CD14-positive monocyte (primary cell): ENCODE data around the gene RNF215. TPM values are rescaled to one million over a fixed set of nuclear protein-coding genes. Genes with fewer than 3 reads are reported as not detected.

Experiments
- DNase-seq, 3 donors: peaks; one replicate each; pipeline ENCODE4 v3.0.0-alpha.2; 2011 to 2022
- H2AFZ ChIP-seq: 2 replicates; pipeline ENCODE4 v1.6.0; 2012; ENCODE audit warnings: mild to moderate bottlenecking, low read depth, low read length, inconsistent platforms; ENCODE audit not compliant: insufficient read depth, poor library complexity, severe bottlenecking
- H3K27ac ChIP-seq, 2 donors: 1 replicate in 1 of 2; 2 replicates in 1 of 2; pipeline ENCODE4 v1.5.1; 2012 to 2013; ENCODE audit warnings: low read length in 2 of 2, control low read depth in 1 of 2, inconsistent platforms in 1 of 2, low read depth in 1 of 2, mild to moderate bottlenecking in 1 of 2
- H3K27me3 ChIP-seq, 2 donors: one replicate each; pipeline versions ENCODE4 v1.6.0 to v1.6.1; 2011 to 2013; ENCODE audit warnings: low read length in 2 of 2; ENCODE audit not compliant: control insufficient read depth in 2 of 2, insufficient read depth in 2 of 2
- H3K36me3 ChIP-seq, 2 donors: replicated peaks in 1 of 2; 1 replicate in 1 of 2; 2 replicates in 1 of 2; pipeline versions ENCODE4 v1.5.1 to v1.6.1; 2012 to 2013; ENCODE audit warnings: low read length in 2 of 2, control low read depth in 1 of 2, inconsistent platforms in 1 of 2, mild to moderate bottlenecking in 1 of 2; ENCODE audit not compliant: insufficient read depth in 2 of 2, control insufficient read depth in 1 of 2
- H3K4me1 ChIP-seq, 2 donors: 1 replicate in 1 of 2; 2 replicates in 1 of 2; pipeline versions ENCODE4 v1.5.1 to v1.6.1; 2012 to 2013; ENCODE audit warnings: low read length in 2 of 2, control low read depth in 1 of 2, inconsistent platforms in 1 of 2, mild to moderate bottlenecking in 1 of 2, moderate library complexity in 1 of 2; ENCODE audit not compliant: insufficient read depth in 2 of 2, control insufficient read depth in 1 of 2
- H3K4me2 ChIP-seq: replicated peaks from 2 replicates; pipeline ENCODE3; 2012; ENCODE audit warnings: low read length, moderate library complexity, mild to moderate bottlenecking; ENCODE audit not compliant: poor library complexity, severe bottlenecking; ENCODE audit errors: extremely low read depth
- H3K4me3 ChIP-seq, 3 experiments: fragments of 200-600 bp in 1 of 3; sonication (generic) in 1 of 3; replicated peaks in 1 of 3; 1 replicate in 2 of 3; 2 replicates in 1 of 3; pipeline ENCODE4 v1.5.1; 2011 to 2013; ENCODE audit warnings: low read length in 3 of 3, mild to moderate bottlenecking in 3 of 3, control low read depth in 2 of 3, low read depth in 2 of 3, inconsistent platforms in 1 of 3, moderate library complexity in 1 of 3
- H3K79me2 ChIP-seq: 2 replicates; pipeline ENCODE4 v1.6.0; 2012; ENCODE audit warnings: mild to moderate bottlenecking, control low read depth, inconsistent platforms, low read length, moderate library complexity; ENCODE audit not compliant: insufficient read depth
- H3K9ac ChIP-seq: 2 replicates; pipeline ENCODE4 v1.6.0; 2017; ENCODE audit warnings: low read length, mild to moderate bottlenecking; ENCODE audit not compliant: insufficient read depth, poor library complexity, severe bottlenecking
- H3K9me3 ChIP-seq, 2 donors: replicated peaks in 1 of 2; 1 replicate in 1 of 2; 2 replicates in 1 of 2; pipeline versions ENCODE4 v1.5.1 to v1.6.1; 2012 to 2013; ENCODE audit warnings: low read length in 2 of 2, control low read depth in 1 of 2; ENCODE audit not compliant: control insufficient read depth in 1 of 2, insufficient read depth in 1 of 2
- H4K20me1 ChIP-seq: 2 replicates; pipeline ENCODE4 v1.6.0; 2012; ENCODE audit warnings: mild to moderate bottlenecking, low read length, control low read depth, moderate library complexity; ENCODE audit not compliant: insufficient read depth
- H3K27ac Mint-ChIP-seq, 7 donors: one replicate each; pipeline ENCODE4 v1.8.0; 2020; ENCODE audit warnings: mild to moderate bottlenecking in 7 of 7, mixed read lengths in 7 of 7, moderate library complexity in 6 of 7, inconsistent platforms in 2 of 7
- H3K27me3 Mint-ChIP-seq, 3 donors: one replicate each; pipeline ENCODE4 v1.8.0; 2021 to 2022; ENCODE audit warnings: low read depth in 3 of 3, mild to moderate bottlenecking in 3 of 3, mixed read lengths in 3 of 3, moderate library complexity in 3 of 3, inconsistent platforms in 1 of 3
- H3K36me3 Mint-ChIP-seq, 2 donors: one replicate each; pipeline ENCODE4 v1.8.0; 2020; ENCODE audit warnings: mixed read lengths in 2 of 2, inconsistent platforms in 1 of 2, mild to moderate bottlenecking in 1 of 2
- H3K4me1 Mint-ChIP-seq: one replicate; pipeline ENCODE4 v1.8.0; 2020; ENCODE audit warnings: mild to moderate bottlenecking, mixed read lengths
- H3K4me3 Mint-ChIP-seq, 2 donors: one replicate each; pipeline ENCODE4 v1.8.0; 2020; ENCODE audit warnings: mild to moderate bottlenecking in 2 of 2, mixed read lengths in 2 of 2, moderate library complexity in 1 of 2
- H3K9me3 Mint-ChIP-seq, 7 donors: one replicate each; pipeline ENCODE4 v1.8.0; 2020 to 2022; ENCODE audit warnings: mixed read lengths in 7 of 7, mild to moderate bottlenecking in 6 of 7, moderate library complexity in 6 of 7, inconsistent platforms in 2 of 7
- CTCF ChIP-seq: fragments of 200-600 bp; IDR thresholded peaks from one replicate; pipeline ENCODE4 v1.8.0; 2022; ENCODE audit warnings: antibody characterized with exemption, mild to moderate bottlenecking
- WGBS: methylation state at CpG from one replicate; pipeline ENCODE4 v1.1.5; 2013; ENCODE audit warnings: missing lambda C conversion rate; ENCODE audit not compliant: insufficient coverage; 5-methylcytosine and 5-hydroxymethylcytosine counted together
- intact Hi-C, 2 donors: fragments of 100-400 bp; cut with micrococcal nuclease; formaldehyde crosslinking; loops; one replicate each; pipeline versions ENCODE4 v1.15.0 to v1.15.1; 2023
- polyA plus RNA-seq, 3 donors: library from polyadenylated mRNA; depleted of rRNA in 1 of 3; unstranded in 2 of 3; stranded (reverse) in 1 of 3; fragments of 300-500 nt in 2 of 3; fragments of >200 nt in 1 of 3; fragmentation: Illumina TruSeq in 2 of 3; gene quantifications; 1 replicate in 2 of 3; 2 replicates in 1 of 3; pipeline ENCODE4 v1.2.3, GENCODE V29; 2012 to 2021

The RNF215 gene
- polyA plus RNA-seq, 3 donors, result 0.26 to 12.2 (median 0.42) TPM

GRCh38 chr22:30335236-30335635 is 52.0 kb downstream of the RNF215 start:
- Histone ChIP-seq H2AFZ (no peak overlapping the region), H3K27me3 (no peaks in the 10 kb centered on the region), H3K79me2 (no peaks in the 10 kb centered on the region), H3K9ac (no peak overlapping the region), H3K9me3 (no peaks in the 10 kb centered on the region), H3K4me3 (no peak overlapping the region), H3K27ac (peak overlapping the region in 1 of 2 donors; percentile 20), H4K20me1 (peaks cover 44% of the 10 kb centered on the region), H3K4me1 (no peaks in the 10 kb centered on the region), H3K36me3 (peaks cover 91 to 98% of the 10 kb centered on the region in 2 donors), H3K4me2 (no peak overlapping the region)
- Mint-ChIP-seq H3K36me3 (peaks cover 90 to 95% of the 10 kb centered on the region in 2 donors), H3K4me1 (no peaks in the 10 kb centered on the region), H3K27ac (peak overlapping the region in 3 of 7 donors; percentile 34 to 60 (median 51)), H3K4me3 (no peak overlapping the region), H3K9me3 (peaks cover 0 to 2% (median 0%) of the 10 kb centered on the region in 7 donors), H3K27me3 (peaks cover 0 to 2% (median 0%) of the 10 kb centered on the region in 3 donors)
- DNase-seq, result no peak
- intact Hi-C loops, result no loop called here
- 100% methylated on average over 1 of the region's 1 CpG for WGBS
- no peak for TF ChIP-seq CTCF

GRCh38 chr22:30334646-30335045 is 52.6 kb downstream of the RNF215 start:
- no peak overlapping the region for H3K4me3 ChIP-seq
- H3K9me3 ChIP-seq, result no peaks in the 10 kb centered on the region
- Mint-ChIP-seq H3K27me3 (peaks cover 0 to 2% (median 0%) of the 10 kb centered on the region in 3 donors), H3K27ac (peak overlapping the region in 2 of 7 donors; percentile 37 to 51), H3K9me3 (no peaks in the 10 kb centered on the region), H3K4me1 (no peaks in the 10 kb centered on the region), H3K36me3 (peaks cover 87 to 93% of the 10 kb centered on the region in 2 donors), H3K4me3 (no peak overlapping the region)
- 100% methylated on average over 1 of the region's 4 CpGs for WGBS
- H3K4me1 ChIP-seq, result no peaks in the 10 kb centered on the region
- no peak overlapping the region for H2AFZ ChIP-seq
- no peak for DNase-seq
- H3K36me3 ChIP-seq, result peaks cover 85 to 93% of the 10 kb centered on the region in 2 donors
- no peak for TF ChIP-seq CTCF
- H3K27ac ChIP-seq, result no peak overlapping the region
- no peak overlapping the region for H3K4me2 ChIP-seq
- H4K20me1 ChIP-seq, result peaks cover 38% of the 10 kb centered on the region
- no peaks in the 10 kb centered on the region for H3K79me2 ChIP-seq
- H3K9ac ChIP-seq, result no peak overlapping the region
- no peaks in the 10 kb centered on the region for H3K27me3 ChIP-seq
- intact Hi-C loops, result no loop called here
